VCaP (cell line): ENCODE results near the gene ICAM4.

Experiments used
- H3K27ac ChIP-seq: fragments of 450-650 bp; 2 replicates; pipeline ENCODE4 v1.5.1; 2017
- CTCF ChIP-seq: fragments of 450-650 bp; conservative IDR thresholded peaks from 2 replicates; pipeline ENCODE4 v1.5.1; 2017; ENCODE audit warnings: mild to moderate bottlenecking, moderate library complexity

ICAM4 gene

GRCh38 chr19:10317857-10318462, 31.2 kb downstream of the ICAM4 start:
- TF ChIP-seq CTCF, result no peak
- H3K27ac ChIP-seq, result no peak overlapping the region

GRCh38 chr19:10318807-10319682, 32.3 kb downstream of the ICAM4 start:
- no peak for TF ChIP-seq CTCF
- H3K27ac ChIP-seq, result no peak overlapping the region

- no peak for TF ChIP-seq CTCF
- H3K27ac ChIP-seq, result no peak overlapping the region
Measured at GRCh38 chr19:10320602-10321416, 34.1 kb downstream of the ICAM4 start.

GRCh38 chr19:10321417-10321797, 34.7 kb downstream of the ICAM4 start:
- TF ChIP-seq CTCF, result no peak
- no peak overlapping the region for H3K27ac ChIP-seq

GRCh38 chr19:10321874-10322835, 35.4 kb downstream of the ICAM4 start:
- no peak overlapping the region for H3K27ac ChIP-seq
- no peak for TF ChIP-seq CTCF

GRCh38 chr19:10325732-10326131, 39.0 kb downstream of the ICAM4 start:
- TF ChIP-seq CTCF, result no peak
- H3K27ac ChIP-seq, result no peak overlapping the region
